HL-60/S4 (cell line): ENCODE data around the gene SPAG5.
"Not testable (repeated sequence)": the region's sequence is repeated elsewhere in the genome, so short reads cannot be mapped to it uniquely, and the experiment has no call there.

Source experiments
- in situ Hi-C: fragments of 300-500 bp; cut with MboI; formaldehyde crosslinking; loops from 2 replicates; pipeline ENCODE4 v1.14.3; 2022; ENCODE audit warnings: low sequenced_read_pairs

SPAG5 gene

DNA sequence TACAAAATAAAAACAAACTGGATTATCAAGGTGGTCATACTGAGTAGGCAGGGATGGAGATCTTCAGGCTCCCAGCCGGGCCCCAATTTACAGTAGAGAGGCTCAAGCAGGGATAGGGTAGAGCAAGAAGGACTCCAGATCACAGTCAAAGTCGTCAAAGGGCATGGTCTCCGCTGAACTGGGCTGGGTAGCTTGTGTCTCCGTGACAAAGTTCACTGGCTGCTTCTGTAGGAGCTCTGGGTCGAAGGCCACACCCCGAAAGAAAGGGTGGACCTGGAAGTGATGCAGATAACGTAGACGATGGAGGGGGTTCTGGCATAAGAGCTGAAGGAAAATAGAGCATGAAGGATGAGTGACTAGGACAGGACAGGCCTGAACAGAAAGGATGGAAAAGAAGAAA, 11.6 kb upstream of the SPAG5 start:
- in situ Hi-C loops, result no loop called here

DNA sequence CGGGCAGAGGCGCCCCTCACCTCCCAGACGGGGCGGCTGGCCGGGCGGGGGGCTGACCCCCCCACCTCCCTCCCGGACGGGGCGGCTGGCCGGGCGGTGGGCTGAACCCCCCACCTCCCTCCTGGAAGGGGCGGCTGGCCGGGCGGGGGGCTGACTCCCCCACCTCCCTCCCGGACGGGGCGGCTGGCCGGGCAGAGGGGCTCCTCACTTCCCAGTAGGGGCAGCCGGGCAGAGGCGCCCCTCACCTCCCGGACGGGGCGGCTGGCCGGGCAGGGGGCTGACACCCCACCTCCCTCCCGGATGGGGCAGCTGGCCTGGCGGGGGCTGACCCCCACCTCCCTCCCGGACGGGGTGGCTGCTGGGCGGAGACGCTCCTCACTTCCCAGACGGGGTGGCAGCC, 5.2 kb upstream of the SPAG5 start:
- in situ Hi-C loops, result not testable (repeated sequence)

DNA sequence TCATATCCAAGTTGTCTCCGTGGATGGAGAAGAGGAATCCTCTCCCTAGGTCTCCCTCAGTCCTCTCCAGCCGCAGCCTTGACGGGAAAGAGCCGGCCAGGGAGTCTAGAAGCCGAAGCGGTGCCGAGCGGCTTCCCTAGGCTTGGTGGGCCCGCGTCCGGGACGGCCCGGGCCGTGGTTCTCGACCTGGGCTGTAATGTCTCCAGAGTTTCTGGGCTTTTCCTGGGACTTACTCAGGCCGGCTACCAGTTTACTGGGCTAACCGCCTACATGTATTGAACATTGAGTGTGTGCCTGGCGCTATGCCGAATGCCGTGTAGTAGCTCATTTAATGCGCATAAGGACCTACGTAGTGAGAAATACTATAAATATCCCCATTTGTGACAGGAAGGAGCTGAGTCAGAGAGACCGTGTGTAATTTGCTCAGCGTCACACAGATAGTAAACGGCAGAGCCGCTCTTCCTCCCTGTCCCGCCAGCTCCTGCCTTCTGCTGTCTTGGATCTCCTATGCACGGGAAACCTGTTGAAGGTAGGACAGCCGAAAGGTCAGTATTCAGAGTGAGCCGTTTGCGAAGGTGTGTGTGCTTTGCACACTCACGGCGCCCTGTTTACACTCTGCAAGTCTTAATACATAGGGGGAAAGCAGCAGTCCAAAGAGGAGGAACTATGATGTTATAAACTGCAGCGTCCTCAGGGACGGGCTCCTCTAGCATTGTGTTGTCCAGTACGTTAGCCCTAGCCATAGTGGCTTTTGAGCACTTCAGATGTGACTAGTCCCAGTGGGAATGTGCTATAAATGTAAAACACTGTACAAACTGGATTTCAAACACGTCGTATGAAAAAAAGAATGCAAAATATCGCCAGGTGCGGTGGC, 723 bp upstream of the SPAG5 start:
- in situ Hi-C loops, result no loop called here

DNA sequence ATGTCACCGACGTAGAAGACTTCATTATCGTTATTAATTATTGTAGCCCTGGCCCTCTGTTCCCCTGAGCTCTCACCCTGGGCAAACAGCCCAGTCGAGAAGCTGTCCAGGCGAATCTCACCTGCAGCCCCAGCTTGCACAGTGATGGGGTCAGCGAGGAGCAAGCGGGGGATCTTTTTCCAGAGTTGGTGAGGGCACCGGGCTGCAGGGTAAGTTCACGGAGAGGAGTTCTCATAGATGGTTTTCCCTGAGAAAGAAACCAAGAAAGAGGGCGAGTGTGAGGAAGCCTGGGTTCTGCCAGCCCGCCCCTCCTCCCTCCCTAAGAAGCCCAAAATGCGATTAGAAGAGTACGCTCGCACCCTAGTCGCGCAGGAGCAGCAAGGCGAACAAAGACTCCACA, 436 bp downstream of the SPAG5 start:
- in situ Hi-C loops, result no loop called here

DNA sequence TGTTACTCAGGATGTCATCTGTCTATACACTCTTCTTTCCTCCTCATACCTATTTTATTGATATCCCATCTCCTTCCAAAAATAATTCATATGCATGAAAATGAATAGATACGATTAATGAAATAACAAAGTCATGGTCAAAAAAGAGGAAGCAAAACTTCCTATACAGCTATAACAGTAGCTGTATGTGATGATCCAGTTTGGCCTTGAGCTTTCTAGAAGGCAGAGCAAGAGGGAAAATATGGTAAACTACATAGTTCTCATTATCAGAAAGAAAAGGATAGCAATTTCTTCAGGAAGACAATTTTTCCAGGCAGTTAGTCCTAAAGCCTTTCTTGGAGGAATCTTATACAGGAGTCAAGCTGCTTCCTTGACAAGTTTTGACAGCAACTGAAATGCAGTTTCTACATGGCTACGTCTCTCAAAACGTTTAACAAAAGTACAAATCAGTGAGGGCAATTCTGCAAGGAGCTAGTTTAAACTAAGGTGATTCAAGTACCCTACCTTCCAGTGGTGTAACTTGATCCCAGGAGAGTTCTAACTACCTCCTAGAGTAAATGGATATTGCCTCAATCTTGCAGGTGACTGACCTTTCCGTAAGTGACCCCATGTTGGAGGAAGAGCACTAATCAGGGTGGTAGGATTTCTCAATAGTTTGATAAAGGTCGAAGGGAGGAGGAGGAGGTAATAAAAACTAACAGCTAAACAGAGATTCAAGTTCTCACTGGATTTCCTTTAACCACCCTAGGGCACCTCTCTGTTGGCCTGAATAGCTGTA, 1.0 kb downstream of the SPAG5 start:
- in situ Hi-C loops, result no loop called here

DNA sequence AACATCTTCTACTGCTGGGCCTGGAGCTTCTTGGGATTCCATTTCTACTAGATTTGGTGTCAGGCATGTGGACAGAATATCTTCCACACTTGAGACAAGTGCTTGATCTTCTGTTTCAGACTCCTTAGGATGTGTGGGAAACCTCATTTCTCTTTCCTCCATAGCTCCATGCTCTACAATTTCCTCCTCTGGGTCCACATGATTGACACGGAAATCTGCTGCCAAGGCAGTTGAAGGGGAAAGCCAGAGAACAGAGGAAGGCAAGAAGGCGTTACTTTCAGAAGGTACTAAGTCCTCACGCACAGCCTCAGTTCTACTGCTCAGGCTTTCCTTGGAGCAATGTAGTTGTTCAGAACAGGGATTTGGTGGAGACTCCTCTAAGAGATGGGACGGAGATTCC, 6.6 kb downstream of the SPAG5 start:
- in situ Hi-C loops, result no loop called here

DNA sequence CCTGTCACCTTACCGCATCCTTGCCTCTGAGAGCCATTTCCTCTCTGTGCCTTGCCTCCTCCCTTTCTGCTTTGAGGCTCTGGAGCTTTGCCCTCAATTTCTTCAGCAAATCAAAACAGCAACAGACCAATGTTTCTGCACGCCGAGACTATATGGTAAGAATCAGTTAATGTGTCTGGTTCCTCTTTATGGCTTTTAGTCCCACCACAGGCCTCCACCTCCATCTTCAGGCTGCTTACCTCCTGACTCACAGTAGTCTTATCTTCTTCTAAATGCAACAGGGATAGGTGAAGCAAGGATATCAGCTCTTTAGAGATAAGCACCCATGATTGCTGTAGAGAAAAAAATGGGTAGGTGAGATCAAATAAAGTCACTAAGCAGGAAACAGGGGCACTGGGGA, 13.0 kb downstream of the SPAG5 start:
- in situ Hi-C loops, result no loop called here

DNA sequence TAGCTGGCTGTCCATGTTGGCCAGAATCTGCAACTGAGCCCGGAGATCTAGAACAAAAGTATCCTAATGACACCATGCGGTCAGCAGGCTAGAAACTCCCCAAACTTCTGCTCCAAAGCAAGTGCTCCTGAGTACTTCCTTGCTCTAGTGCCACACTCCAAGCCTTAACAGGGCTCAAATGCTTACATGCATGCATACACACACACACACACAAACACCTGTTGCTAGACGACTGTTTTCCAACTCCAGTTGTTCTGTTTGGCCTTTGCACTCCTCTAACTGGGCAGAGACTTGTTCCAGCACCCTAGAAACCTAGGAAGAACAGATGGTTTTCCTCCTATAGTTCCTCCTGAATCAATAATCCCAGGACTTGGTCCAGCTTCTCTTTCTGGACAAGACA, 14.4 kb downstream of the SPAG5 start:
- in situ Hi-C loops, result no loop called here

DNA sequence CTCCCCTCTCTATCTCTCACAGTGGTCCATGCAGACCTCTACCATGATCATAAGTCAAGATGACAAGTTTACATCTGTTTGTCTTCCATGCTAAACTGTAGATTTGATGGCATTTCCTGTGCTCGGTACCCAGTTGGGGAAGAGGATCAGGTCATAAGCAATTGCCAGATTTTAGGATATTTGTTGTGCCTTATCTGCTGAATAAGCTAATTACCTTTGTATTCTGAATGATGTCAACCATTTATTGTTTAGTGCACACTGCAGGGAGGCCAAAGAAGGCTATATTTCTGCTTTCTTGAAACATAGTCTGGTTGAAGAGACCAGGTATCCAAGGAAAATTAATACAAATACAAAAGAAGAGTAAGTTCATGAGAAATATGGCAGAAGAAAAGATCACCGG, 16.3 kb downstream of the SPAG5 start:
- in situ Hi-C loops, result no loop called here

DNA sequence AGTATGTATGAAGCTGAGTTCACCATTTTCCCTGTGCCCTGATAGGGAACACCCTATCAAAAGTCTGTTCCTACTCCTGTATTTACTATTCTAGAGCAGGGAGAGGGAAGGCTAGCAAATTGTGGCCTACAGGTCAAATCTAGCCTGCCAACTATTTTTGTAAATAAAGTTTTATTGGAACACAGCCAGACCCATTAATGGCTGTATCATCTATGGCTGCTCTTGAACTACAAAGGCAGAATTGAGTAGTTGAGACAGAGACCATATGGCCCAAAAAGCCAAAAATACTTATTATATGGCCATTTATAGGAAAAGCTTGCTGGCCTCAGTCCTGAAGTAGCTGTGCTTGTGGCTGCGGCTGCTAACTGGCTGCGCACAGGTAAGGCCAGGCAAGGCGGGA, 17.9 kb downstream of the SPAG5 start:
- in situ Hi-C loops, result no loop called here

DNA sequence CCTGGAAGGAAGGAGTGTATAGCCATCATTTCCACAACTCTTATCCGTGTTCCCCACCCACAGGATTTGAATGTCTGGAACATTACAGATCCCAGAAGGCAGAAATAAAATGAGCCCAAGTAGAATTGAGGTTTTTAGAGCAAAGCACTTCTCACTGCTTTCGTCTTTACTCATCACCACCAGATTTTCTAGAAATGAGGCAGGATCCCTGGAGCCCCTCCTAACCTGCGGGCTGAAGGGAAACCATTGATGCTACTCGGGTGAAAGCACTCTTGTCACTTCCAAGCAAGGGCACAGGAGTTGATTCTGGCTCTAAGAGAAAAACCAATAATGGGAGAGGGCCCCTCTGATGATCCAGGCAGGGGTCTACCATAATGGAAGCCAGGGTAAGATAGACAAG, 19.3 kb downstream of the SPAG5 start:
- in situ Hi-C loops, result no loop called here

DNA sequence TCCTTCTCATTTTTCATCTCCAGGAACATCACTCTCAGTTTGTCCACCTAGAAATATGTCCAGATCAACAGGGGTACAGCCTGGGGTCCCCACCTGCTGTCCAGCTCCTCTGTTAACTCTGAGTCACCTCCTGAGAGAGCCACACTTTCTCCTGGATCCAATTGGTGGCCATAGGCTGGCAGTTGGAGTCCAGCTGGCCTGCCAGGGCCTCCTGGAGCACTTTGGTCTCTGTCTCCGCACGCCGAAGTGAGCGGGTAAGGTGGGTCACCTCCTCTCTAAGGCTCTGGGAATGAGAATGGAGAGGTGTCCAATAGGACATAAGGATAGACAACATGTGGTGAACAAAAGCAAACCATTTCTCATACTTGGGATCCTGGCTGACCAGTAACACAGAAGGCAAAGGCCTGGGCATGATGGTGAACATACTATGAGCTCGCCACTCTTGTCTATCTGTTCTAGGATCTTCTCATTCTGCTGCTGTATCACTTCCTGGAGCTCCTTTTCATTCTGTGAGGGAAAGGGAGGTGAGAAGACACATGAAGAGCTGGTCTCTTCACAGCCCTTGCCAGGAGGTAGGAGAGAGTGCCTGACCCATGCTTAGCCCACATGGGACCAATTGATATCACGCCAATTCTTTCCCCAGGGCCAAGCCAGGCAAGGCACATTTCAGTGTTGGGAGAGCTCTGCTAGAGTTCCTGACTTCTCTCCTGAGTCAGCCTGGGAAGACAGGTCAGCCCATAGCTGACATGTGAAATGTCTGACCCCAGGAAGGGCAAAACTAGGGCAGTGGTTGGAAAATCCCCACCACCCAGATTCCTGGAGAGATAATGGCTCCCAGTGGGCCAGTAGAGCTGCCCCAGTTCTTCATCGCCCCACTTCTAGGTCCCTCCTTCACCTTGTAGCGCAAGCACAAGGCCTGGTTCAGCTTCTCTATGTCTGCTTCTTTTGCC, 20.3 kb downstream of the SPAG5 start:
- in situ Hi-C loops, result no loop called here

DNA sequence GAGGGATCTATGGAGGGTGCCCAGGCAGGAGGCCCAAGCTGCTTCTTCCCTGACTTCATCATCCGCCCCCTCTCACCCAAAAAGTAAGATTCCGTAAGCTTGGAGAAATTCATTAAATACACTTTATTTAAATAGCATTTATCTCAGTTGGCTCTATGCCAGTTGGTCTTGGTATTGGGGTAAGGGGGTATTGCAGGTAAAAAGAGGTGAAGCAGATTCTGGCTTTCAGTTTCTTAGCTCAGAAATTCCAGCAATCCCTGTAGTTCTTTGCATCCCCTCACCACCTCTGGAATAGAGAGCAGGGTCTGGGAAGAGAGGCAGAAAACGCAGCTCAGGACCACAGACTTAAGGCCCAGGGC, 21.4 kb downstream of the SPAG5 start:
- in situ Hi-C loops, result no loop called here

DNA sequence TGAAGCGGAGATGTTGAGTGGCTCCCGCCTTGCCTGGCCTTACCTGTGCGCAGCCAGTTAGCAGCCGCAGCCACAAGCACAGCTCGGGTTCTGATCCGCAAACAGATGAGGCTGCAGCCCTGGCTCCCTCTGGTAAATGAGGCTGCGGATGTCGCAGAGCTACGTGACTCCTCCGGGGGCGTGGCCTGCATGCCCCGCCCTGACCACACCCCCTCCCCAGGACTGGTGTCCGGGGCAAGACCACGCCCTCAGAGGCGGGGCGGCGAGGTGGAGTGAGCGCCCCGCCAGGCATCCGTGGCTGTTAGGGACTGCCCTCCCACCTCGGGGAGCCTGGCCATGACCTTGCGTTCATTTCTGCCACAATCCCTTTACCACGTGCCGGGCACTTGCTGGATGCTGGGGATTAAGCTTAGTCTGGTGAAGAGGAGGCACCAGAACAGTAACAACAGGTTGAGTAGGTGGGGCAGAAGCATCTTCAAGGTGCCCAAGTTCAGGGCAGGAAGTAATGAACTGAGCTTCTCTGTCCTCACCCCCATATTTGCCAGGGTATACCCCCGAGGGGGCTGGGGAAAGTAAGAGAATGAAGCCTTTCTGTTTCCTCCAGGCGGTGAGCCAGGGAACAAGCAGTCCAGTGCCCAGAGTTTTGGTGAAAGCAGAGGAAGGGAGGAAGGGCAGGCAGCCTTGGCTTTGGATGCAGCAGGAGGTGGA, 21.9 kb downstream of the SPAG5 start, which contains the start of gene ALDOC:
Gene ALDOC, minus strand, starts transcription at position 138 of the 708 bp plus-strand sequence. CDS start 1,363 bp downstream, outside the sequence.
- in situ Hi-C loops, result no loop called here

DNA sequence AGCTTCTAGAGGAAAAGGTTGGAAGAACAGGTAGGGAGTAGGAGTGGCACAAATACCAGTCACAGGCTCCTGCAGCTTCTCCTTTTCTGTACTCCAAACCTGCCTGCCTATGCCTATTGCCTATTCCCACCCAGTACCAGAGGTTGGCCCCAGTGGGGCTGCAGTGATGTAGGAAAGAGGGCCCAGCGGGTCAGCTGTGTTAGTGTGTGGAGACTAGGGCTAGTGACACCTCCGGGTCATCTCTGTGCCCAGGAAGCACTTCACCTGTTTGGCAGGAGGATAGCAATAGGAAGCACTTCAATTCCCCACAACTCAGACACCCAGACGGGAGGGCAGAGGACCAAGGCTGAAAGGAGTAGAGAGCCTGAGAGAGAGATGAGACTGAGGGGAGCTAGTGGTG, 22.8 kb downstream of the SPAG5 start:
- in situ Hi-C loops, result not testable (repeated sequence)

DNA sequence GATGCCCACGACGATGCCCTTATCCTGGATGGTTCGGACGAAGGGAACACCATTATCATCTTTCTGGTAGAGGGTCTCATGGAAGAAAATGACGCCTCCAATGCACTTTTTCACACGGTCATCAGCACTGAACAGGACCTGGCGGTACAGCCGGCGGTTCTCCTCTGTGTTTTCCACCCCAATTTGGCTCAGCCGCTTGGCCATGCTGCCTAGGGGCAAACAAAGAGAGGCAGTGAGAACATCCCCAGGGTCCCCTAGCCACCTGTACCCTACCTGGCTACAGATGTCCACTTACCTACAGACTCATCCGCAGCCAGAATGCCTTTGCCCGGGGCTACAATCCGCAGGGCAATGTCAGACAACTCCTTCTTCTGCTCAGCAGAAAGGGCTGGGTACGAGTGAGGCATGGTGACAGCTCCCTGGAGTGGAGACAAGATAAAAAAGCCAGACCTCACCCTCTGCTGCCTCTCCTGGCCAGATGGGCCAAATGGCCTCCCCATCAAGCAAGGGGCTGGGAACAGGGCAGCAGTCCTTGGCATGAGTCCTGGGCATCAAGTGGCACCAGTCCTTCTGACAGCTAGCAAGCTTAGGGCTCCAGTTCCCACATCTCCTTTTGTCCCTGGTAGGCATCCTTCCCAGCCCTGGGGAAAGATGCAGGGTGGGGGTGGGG, 23.6 kb downstream of the SPAG5 start:
- in situ Hi-C loops, result no loop called here

DNA sequence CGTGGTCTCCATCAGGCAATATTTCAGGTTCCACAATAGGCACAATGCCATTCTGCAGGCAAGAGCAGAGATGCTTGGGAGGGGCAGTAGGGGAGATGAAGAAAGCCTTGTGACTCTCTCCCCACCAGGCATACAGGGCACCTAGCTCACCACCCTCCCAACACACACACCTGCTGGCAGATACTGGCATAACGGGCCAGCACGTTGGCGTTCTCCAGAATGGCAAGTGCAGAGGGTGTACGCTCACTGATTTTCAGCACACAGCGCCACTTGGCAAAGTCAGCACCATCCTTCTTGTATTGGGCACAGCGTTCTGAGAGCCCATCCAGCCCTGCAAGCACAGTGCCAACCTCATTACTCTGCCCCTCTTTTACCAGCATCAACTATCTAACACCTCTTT, 24.3 kb downstream of the SPAG5 start:
- in situ Hi-C loops, result no loop called here

DNA sequence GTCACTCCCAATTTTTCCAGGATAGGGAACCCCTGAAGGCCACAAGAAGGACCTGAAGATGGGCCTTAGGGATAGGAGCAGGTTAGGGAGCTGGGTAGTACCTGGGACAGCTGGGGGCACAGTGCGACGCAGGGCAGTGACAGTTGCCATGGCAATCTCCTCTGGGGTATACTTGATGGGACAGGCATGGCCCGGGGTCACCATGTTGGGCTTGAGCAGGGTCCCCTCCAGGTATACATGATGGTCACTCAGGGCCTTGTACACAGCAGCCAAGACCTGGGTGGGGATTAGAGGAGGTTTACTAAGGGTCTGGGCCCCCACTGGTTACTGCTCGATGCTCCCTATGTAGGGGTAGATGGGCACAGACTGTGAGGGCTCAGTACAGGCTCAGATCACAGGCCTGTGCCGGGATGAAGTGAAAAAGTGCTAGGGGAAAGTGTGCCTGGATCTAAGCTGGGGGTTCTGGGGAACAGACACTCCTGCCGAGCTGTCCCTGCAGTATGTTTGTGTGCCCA, 24.8 kb downstream of the SPAG5 start:
- in situ Hi-C loops, result no loop called here

DNA sequence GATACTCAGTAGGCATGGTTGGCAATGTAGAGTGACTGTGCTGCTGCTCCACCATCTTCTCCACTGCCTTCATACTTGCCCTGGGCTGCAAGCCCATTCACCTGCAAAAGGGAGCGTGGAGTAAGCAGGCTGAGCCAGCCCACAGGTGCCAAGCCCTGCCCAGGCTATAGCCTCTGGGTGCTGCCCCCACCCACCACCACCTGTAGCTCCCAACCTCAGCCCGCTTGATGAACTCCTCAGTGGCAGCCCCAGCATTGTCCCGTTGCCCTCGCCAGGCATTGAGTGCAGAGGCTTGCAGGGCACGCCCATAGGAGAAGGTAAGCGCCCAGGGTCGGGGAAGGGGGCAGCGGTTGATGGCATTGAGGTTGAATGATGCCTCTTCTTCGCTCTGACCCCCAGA, 25.3 kb downstream of the SPAG5 start:
- in situ Hi-C loops, result no loop called here

DNA sequence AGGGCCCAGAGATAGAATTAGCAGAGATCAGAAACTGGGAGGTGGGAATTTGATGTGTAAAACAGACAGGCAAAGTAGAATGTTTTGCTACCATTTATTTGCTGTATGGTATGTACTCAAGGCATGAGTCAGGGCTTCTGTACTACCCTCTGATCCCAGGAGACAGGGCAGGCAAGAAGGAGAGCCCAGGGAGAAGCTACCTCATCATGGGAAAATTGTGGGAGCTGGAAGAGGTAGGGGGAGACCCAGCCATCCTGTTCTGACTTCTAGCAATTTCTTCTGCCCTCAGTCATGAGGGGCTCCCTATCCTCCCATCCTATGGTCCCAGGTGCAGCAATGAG, 25.8 kb downstream of the SPAG5 start:
- in situ Hi-C loops, result no loop called here
